ENCODE data around the gene GLI3.

Gene GLI3

GRCh38 chr7:42236266-42236975 is 588 bp downstream of the GLI3 start:
- no peak for DNase-seq (ENCODE audit: low spot score)

DNA sequence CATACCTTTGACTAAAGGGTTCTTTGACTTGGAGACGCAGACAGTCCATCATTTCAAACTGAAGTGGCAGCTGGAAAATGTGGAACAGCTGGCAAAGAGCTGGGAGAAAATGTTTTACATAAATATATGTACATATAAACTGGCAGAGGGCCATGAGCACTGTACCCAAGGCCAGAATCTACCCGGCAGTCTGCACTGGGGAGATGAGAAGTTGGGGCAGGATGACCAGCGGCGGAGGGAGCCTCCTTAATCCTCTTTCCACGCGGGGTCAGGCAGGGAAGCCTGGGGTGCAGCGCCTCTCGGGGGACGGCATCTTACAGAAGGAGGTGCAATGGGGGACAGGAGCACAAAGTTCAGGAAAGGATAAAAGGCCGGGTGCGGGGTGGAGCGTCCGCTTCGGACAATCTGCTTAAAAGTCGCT is 1.3 kb downstream of the GLI3 start:
- DNase-seq (ENCODE audit: low spot score) = no peak

DNA sequence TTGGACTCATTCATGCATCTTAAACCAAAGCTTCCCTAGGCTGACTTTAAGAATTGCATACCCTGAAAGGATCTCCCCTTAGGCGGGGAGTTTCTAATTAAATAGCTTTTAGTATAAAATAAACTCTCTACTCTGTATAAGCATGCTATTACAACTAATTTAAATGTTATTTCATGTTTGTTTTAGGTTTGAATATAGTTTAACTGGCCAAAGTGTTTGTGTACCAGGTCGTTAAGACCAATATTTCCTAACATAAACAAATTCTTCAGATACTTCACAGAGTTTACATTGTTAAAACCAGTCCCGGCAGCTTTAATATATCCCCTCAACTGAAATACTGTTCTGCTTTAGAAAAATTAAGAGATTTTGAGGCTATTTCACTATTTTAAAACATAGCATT is 2.3 kb downstream of the GLI3 start:
- no peak for DNase-seq (ENCODE audit: low spot score)

- DNase-seq (ENCODE audit: low spot score) = no peak
Observed at GRCh38 chr7:42233695-42234331, 3.2 kb downstream of the GLI3 start.

GRCh38 chr7:42233171-42233570 is 3.8 kb downstream of the GLI3 start:
- no peak for DNase-seq (ENCODE audit: low spot score)

DNA sequence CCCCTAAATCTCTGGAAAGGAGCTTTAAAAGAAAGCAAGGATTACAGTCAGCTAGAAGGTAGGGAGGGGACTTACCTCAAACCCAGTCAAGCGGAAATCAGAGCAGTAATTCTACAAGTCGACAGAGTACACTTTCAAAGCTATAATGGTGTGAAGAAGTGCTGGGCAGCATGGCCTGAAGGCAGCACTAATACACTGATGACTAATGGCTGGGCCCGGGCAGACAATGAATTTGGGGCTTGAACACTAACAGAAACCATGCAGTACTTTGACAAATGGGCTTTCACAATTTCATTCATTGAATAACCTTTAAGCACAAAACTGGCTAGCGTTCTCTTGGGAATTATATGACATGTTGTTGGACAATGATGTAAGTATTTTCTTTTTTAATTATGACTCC is 4.7 kb downstream of the GLI3 start:
- DNase-seq (ENCODE audit: low spot score) = no peak

DNA sequence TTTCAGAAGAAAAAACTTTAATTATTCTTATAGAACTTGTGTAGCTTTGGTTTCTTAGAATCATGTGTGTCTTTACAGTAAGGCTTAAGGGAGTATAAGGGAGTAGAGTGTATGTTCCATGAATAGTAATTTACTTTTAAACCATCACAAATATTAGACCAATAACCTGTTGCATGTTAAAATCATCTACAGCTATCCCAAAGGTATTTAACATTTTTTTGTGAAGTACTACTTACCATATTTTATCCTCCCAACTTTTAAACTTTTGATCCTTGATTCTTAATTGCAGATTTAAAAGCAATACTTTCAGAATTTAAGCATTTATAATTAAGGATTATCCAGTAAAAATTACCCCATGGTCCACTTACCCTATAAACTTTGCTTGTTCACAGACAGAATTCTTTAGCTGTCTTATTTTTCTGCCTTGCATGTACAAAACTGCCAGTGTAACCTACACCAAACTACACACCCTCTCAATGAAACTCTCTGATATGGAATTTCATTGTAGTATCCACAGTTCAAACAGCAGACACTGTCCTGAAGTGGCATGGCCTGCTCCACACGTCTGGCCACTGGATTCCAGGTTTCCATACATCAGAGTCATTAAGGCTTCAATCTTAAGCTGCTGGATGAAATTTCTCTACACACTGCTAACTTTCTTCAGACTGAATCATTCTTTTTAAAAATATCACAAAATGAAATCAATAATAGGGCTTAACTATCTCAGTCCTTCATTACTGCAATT is 5.8 kb downstream of the GLI3 start:
- no peak for DNase-seq (ENCODE audit: low spot score)

DNA sequence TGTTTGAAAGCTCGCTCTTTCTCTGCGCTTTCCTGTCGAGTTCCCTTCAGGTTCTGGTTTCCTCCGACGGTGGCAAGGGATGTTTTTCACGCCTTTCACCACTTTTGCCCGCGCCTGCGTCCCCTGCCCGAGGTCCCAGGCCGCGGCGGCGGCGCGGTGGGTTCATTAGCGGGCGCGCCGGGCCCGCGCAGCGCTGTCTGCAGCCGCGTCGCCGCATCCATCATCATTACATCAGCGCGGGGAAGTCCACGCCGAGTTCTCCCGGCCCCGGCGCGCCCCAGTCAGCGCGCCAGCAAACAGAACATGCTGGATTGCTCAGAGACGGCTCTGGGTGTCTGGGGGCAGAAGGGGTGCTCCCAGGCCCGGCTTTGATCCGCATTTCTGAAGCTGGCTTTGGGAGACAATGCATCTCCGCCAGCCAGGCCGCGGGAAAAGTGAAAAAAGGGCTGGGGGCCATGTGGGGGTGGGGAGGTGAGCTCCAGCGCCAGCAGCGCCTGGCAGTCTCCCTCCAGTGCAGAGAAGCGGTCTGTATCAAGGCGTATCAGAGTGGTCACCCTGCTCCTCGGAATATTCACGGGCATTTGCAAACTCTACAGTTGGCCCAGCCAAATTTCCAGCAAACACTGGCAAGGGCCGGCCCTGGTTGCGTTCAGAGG is 8.9 kb downstream of the GLI3 start:
- DNase-seq (ENCODE audit: low spot score) = no peak

DNA sequence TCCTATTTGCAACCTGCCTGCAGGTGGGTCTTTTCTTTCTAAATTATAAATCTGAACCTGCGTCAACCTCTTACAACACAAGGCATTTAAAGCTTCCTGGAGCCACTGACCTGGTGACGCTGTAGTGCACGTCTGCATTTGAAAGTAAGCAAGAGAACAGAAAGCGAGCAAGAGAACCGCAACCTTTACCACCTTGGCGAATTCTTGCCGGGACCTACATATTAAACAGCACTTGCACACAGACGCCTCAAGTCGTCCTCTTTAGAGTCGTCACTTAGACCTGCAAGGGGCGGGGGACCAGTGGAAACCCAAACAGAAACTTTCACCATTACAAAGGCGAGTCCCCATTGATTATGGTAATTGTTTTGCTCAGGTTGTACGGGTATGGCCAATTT is 9.5 kb downstream of the GLI3 start:
- DNase-seq (ENCODE audit: low spot score) = no peak

DNA sequence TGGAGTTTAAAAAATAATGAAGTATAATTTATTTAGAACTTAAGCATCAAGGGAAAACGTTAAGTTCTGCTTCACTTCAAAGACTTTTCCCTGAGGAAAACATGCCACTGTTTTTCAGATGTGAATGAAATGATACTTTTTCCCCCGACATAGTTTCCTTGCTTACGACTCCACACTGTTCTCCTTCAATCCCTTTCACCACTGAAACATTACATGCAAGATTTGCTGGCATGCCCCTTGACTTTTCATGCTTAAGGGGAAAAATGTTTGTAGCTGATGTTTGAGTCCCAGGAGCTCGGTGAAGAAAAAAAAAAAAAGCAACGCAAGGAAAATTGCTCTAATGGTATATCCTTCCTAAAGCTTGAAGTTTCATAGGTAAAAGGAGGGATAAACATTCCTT is 10.0 kb downstream of the GLI3 start:
- no peak for DNase-seq (ENCODE audit: low spot score)

DNA sequence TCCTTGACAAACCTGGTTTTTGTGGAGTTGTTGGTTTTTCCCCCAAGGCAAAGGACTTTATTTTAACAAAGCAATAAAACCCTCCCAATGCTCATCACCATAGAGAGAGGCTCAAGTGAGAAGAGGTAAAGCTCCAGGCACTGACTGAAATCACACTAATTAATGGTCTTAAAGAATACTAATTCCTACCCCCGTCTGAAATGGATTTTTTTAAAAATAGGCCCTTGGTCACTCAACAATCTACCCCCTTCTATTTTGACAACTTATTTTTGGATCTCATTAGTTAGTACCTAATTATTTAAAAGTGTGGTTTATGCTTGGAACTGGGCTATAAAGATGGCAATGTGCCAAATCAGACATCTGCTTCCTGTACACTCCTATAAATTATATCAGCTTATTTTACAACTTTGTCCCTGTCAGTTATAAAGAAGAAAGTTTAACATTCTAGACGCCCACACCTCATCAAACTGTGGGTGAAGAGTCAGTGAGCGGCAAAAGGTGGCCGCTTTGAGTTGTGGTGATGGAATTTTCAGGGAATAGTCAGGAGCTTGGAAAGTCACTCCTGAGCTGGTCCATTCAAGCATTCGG is 10.6 kb downstream of the GLI3 start:
- no peak for DNase-seq (ENCODE audit: low spot score)

GRCh38 chr7:42224391-42225003 is 12.5 kb downstream of the GLI3 start:
- DNase-seq (ENCODE audit: low spot score) = no peak

- no peak for DNase-seq (ENCODE audit: low spot score)
Observed at GRCh38 chr7:42222891-42223290, 14.1 kb downstream of the GLI3 start.

- DNase-seq (ENCODE audit: low spot score) = no peak
Observed at GRCh38 chr7:42222125-42222524, 14.9 kb downstream of the GLI3 start.

GRCh38 chr7:42221304-42221703 is 15.7 kb downstream of the GLI3 start:
- DNase-seq (ENCODE audit: low spot score) = no peak

DNA sequence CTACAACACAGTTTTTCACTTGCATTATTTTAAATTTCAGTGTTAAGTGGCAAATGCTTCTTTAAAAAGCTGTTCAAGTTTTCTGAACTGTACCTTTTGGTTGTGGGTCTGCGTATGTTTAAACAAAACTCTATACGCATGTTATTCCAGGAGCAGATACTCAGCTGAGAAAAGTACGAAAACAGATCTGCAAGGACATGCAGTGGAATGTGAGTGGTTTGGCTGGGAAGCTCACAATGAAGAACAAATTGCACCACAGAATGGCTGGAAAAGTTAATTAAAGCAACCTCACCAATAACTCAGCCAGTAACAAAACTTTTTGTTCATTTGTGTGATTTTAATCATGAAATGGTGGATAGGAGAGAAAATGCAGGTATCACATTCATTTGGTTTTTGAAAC is 17.6 kb downstream of the GLI3 start:
- no peak for DNase-seq (ENCODE audit: low spot score)

- DNase-seq (ENCODE audit: low spot score) = no peak
Observed at GRCh38 chr7:42218248-42218647, 18.8 kb downstream of the GLI3 start.

- no peak for DNase-seq (ENCODE audit: low spot score)
Observed at GRCh38 chr7:42217548-42217947, 19.5 kb downstream of the GLI3 start.

GRCh38 chr7:42217053-42217452 is 20.0 kb downstream of the GLI3 start:
- DNase-seq (ENCODE audit: low spot score) = no peak

DNA sequence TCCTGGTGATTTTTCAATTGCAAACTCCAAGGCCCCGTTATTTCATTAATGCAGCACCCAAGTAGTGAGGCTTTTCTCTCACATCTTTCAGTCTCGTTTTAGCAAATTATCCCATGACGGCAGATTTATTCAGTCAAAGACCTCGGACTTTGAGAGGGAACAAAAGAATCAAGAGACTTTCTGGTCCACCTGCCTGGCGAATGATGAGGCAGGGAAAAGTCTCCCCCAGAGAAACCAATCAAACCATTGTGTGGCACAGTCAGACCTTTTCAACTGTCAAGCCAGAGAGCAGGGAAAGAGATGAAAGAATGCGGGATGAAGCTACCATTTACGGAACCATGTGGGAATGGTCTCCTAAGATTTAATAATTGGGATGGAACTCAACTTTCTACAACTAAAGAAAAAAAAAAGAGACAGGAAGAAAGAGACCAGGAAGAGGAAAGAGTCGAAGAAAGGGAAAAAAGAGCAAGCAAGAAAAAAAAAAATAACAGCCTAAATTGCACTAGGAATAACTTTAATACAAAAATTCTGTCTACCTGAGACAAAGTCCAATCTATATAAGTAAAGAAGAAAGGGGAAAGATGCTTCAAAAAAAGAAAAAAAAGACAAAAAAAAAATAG is 22.8 kb downstream of the GLI3 start:
- DNase-seq (ENCODE audit: low spot score) = no peak

- no peak for DNase-seq (ENCODE audit: low spot score)
Observed at GRCh38 chr7:42213093-42213492, 23.9 kb downstream of the GLI3 start.

All from CD4-positive, alpha-beta T cell treated with Interleukin-2 at 100 ng/mL for 4 hours (primary cell).